Measurements from ENCODE around the gene CHST12.

Gene CHST12

DNA sequence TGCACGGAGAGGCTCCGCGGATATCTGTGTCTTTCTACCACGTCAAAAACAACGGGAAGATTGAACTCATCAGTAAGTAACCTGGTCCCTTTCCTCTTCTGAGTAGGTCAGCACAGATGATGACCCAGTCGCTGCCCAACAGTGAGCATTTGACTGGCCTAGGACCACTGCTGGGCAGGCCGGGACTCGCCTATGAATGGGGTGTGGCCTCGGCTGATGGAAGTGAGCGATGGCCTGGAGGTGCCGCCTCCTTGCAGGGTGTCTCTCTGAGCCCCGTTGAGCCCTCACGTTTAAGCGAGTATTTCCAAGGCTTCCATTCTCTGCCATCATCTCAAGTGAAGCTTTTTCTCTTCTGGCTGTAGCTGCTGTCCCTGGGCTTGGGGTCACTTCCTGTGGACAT is 30.7 kb upstream of the CHST12 start:
- H3K79me2 ChIP-seq (ENCODE audit: control insufficient read depth, low read length), result peaks cover 85% of the 10 kb centered on the region
- TF ChIP-seq EZH2phosphoT487 (IDR thresholded peaks at IDR 0.05; ENCODE audit: borderline replicate concordance, low read length), result no peak
- TF ChIP-seq, protein P1, sequence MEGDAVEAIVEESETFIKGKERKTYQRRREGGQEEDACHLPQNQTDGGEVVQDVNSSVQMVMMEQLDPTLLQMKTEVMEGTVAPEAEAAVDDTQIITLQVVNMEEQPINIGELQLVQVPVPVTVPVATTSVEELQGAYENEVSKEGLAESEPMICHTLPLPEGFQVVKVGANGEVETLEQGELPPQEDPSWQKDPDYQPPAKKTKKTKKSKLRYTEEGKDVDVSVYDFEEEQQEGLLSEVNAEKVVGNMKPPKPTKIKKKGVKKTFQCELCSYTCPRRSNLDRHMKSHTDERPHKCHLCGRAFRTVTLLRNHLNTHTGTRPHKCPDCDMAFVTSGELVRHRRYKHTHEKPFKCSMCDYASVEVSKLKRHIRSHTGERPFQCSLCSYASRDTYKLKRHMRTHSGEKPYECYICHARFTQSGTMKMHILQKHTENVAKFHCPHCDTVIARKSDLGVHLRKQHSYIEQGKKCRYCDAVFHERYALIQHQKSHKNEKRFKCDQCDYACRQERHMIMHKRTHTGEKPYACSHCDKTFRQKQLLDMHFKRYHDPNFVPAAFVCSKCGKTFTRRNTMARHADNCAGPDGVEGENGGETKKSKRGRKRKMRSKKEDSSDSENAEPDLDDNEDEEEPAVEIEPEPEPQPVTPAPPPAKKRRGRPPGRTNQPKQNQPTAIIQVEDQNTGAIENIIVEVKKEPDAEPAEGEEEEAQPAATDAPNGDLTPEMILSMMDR (IDR thresholded peaks at IDR 0.05; ENCODE audit: low read depth, low read length, poor library complexity, severe bottlenecking), result no peak

DNA sequence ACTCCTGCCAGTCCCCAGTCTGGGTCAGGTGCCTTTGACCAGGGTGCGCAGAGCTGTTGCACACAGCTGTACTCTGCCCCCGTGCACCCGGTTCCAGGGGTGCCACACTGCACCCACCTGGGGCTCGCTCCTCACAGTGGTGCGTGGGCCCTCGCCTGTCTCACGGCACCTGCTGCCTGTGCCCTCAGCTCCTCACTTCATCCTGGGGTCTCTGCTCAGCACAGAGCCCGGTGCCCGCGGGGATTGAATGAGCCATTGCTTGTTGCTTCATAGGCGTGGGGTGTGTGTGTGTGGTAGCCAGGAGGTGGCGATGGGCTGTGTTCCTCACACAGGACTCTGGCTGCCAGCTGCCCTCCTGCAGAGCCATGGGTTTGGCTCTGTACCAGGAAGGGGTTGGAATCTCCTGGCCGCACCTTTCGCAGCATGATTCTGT is 30.3 kb upstream of the CHST12 start:
- H3K79me2 ChIP-seq (ENCODE audit: control insufficient read depth, low read length), result peaks cover 89% of the 10 kb centered on the region
- no peaks in the 10 kb centered on the region for H3K9me2 ChIP-seq (replicated peaks; ENCODE audit: control insufficient read depth, low read length)

More for the DNA sequence above, 30.7 kb upstream of the CHST12 start:
- H4K20me1 ChIP-seq (ENCODE audit: control insufficient read depth, insufficient read depth, low read depth, low read length), result peaks cover 33% of the 10 kb centered on the region
- H3K9me2 ChIP-seq (replicated peaks; ENCODE audit: control insufficient read depth, low read length), result no peaks in the 10 kb centered on the region
- peaks cover 95% of the 10 kb centered on the region for H3K36me3 ChIP-seq (ENCODE audit: control insufficient read depth, low read length)
- H3K27me3 ChIP-seq (ENCODE audit: control insufficient read depth, low read length), result no peaks in the 10 kb centered on the region
- H3K4me3 ChIP-seq (ENCODE audit: low read length), result no peak overlapping the region
- H3K4me1 ChIP-seq (ENCODE audit: control insufficient read depth, low read length), result no peaks in the 10 kb centered on the region
- H3K9me3 ChIP-seq (ENCODE audit: control insufficient read depth, insufficient read depth, low read length), result no peaks in the 10 kb centered on the region
- H3F3A ChIP-seq (ENCODE audit: control insufficient read depth, insufficient read depth), result peaks cover 4% of the 10 kb centered on the region; the same call in 1 of the 2 replicates
- H3K4me2 ChIP-seq (ENCODE audit: low read length), result no peak overlapping the region
- no peak overlapping the region for H3K27ac ChIP-seq (ENCODE audit: low read depth, low read length)

DNA sequence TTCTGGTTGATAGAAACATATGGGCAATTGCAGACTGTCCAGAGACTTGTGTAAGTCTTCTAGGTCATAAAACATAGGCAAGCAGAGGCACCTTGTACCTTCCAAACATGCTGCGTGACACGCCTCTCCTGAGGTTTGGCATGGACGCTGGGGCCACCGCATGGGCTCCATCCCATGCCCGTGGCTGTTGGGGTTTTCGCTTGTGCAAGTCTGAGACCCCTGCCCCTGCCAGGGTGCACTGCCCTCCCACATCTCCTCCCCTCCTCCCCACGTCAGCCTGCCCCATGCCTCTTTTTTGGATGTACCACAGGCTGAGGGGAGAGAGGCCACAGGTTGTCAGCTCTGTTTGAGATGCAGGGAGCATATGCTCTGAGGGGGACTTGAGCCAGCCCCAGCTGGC is 29.8 kb upstream of the CHST12 start:
- peaks cover 2% of the 10 kb centered on the region; the same call in 1 of the 2 replicates for H3F3A ChIP-seq (ENCODE audit: control insufficient read depth, insufficient read depth)
- H3K9me2 ChIP-seq (replicated peaks; ENCODE audit: control insufficient read depth, low read length), result no peaks in the 10 kb centered on the region
- H3K36me3 ChIP-seq (ENCODE audit: control insufficient read depth, low read length), result peaks cover 94% of the 10 kb centered on the region
- no peak overlapping the region for H3K27ac ChIP-seq (ENCODE audit: low read depth, low read length)
- no peak overlapping the region for H3K4me2 ChIP-seq (ENCODE audit: low read length)
- peaks cover 32% of the 10 kb centered on the region for H4K20me1 ChIP-seq (ENCODE audit: control insufficient read depth, insufficient read depth, low read depth, low read length)
- no peaks in the 10 kb centered on the region for H3K27me3 ChIP-seq (ENCODE audit: control insufficient read depth, low read length)
- H3K4me3 ChIP-seq (ENCODE audit: low read length), result no peak overlapping the region
- H3K4me1 ChIP-seq (ENCODE audit: control insufficient read depth, low read length), result no peaks in the 10 kb centered on the region
- H3K79me2 ChIP-seq (ENCODE audit: control insufficient read depth, low read length), result peaks cover 86% of the 10 kb centered on the region
- TF ChIP-seq EZH2phosphoT487 (IDR thresholded peaks at IDR 0.05; ENCODE audit: borderline replicate concordance, low read length), result no peak
- TF ChIP-seq, protein P1 (IDR thresholded peaks at IDR 0.05; ENCODE audit: low read depth, low read length, poor library complexity, severe bottlenecking), result no peak
- no peaks in the 10 kb centered on the region for H3K9me3 ChIP-seq (ENCODE audit: control insufficient read depth, insufficient read depth, low read length)

More for the DNA sequence above, 30.3 kb upstream of the CHST12 start:
- Histone ChIP-seq H3K4me2 (ENCODE audit: low read length) (no peak overlapping the region), H3K27me3 (ENCODE audit: control insufficient read depth, low read length) (no peaks in the 10 kb centered on the region), H3K9me3 (ENCODE audit: control insufficient read depth, insufficient read depth, low read length) (no peaks in the 10 kb centered on the region), H3K36me3 (ENCODE audit: control insufficient read depth, low read length) (peaks cover 94% of the 10 kb centered on the region), H3F3A (ENCODE audit: control insufficient read depth, insufficient read depth) (peaks cover 4% of the 10 kb centered on the region; the same call in 1 of the 2 replicates), H3K27ac (ENCODE audit: low read depth, low read length) (no peak overlapping the region), H3K4me3 (ENCODE audit: low read length) (no peak overlapping the region), H4K20me1 (ENCODE audit: control insufficient read depth, insufficient read depth, low read depth, low read length) (peaks cover 33% of the 10 kb centered on the region), H3K4me1 (ENCODE audit: control insufficient read depth, low read length) (no peaks in the 10 kb centered on the region)
- TF ChIP-seq, protein P1 (IDR thresholded peaks at IDR 0.05; ENCODE audit: low read depth, low read length, poor library complexity, severe bottlenecking), result no peak
- TF ChIP-seq EZH2phosphoT487 (IDR thresholded peaks at IDR 0.05; ENCODE audit: borderline replicate concordance, low read length), result no peak
